ENCODE data around the gene SUGCT. TPM values are rescaled to one million over a fixed set of nuclear protein-coding genes. Genes with fewer than 3 reads are reported as not detected.
A peak's percentile ranks its signal among the peaks of the same experiment; 100 is the strongest.
"Not testable (repeated sequence)": the region's sequence is repeated elsewhere in the genome, so short reads cannot be mapped to it uniquely, and the experiment has no call there.

SUGCT gene
- total RNA-seq, 1 donor from 2014 or later = 1.0 TPM

DNA sequence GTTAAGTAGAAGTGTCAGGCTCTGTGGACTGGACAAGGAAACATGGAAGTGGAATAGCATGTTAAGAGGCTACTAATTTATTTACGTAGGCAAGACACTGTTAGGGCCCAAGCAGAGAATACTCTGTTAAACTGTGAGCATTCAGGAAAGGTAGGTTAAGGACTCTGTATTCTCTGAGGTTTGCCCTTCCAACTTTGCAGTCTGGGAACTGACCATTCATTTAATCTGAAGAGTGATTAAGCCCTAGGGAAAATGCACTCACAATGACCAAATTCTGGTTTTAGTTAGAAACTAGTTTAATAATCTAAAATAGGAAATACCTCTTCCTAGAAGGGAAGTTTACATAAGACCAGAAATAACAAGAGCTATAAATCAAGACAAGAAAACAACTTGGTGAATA is 266.6 kb downstream of the SUGCT start:
- peak in 1 of 2 donors; percentile 71 for DNase-seq (ENCODE audit: low read depth in 2 of 2)

DNA sequence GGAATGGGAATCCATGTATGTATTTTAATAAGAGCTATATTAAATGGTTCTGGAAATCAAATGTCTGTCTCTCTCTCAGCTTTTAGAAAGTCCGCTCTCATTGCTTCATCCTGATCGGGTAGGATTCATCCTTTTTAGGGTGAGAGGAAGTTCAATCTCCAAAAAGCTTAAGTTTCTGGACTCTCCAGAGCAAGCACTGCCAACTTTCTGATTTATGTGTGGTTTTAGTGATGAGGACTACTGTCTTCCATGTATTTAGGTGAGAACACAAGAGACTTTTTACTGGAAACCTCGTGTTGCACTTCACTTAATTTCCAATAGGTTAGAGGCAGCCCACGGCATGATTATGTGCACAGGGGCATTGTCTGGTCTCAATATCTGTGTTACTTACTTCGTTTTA is 267.9 kb downstream of the SUGCT start:
- DNase-seq (ENCODE audit: low read depth in 2 of 2) = no peak

DNA sequence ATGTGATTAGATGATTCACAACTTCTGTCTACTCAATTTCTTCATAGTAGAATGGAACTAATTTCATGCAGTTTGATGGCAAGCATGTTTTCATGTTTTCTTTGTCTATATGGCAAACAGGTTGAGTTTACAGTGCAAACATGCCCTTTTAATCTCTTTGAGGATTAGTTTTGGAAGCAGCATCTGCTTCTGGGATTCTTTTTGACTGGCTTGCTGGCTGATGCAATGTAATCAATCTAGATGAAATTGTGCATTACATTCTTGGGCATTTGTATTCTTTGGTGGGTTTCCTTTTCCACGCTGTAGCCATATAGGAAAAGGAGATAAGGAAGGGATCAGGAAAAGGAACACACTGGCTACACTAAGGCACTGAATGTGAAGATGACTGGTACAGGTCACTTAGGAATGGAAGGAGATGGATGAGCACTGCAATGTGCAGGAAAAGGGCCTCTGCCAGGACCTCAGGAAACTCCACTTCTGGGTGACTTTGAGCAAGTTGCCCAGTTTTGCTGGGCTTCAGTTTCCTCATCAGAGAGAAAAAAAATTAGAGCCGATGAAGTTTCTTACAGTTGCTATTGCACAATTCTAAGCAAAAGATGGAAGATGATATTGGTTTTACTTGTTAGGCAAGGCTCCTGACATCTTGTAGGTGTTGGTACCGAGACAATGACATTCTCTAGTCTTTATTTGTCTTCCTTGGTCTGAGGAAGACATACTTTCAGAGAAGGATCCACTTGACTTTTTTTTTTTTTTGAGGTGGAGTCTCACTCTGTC is 269.1 kb downstream of the SUGCT start:
- DNase-seq (ENCODE audit: low read depth in 2 of 2) = no peak

DNA sequence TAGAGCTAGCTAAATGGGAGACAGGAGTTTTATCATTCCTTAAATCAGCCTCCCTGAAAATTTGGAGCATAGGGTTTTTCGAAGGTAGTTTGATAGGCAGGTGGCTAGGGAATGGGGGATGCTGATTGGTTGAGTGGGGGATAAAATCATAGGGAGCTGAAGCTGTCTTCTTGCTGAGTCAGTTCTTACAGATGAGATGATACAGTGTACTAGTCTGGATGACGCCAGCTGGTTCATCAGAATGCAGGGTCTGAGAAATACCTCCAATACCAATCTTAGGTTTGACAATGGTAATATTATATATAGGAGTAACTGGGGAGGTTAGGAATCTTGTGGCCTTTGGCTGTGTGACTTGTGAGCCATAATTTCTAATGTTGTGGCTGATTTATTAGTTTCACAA is 271.2 kb downstream of the SUGCT start:
- DNase-seq (ENCODE audit: low read depth in 2 of 2) = no peak

DNA sequence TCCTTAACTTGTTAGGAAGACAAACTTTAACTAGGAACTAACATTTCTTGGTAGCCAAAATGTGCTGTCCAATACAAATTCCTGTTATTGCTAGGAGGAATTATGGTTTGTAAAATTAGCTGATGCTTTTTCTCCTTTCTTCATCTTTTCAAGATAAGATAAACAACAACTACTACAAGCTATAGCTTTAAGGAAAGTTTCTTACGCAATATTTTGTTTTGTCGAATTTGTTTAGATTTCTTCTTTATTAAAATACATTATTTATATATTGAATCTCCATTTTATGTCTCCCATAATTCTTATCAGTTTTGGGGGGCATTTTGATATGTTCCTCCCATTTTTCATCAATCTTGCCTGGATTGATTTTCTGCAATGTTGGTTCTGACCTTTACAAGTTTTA is 277.5 kb downstream of the SUGCT start:
- no peak for DNase-seq (ENCODE audit: low read depth in 2 of 2)

DNA sequence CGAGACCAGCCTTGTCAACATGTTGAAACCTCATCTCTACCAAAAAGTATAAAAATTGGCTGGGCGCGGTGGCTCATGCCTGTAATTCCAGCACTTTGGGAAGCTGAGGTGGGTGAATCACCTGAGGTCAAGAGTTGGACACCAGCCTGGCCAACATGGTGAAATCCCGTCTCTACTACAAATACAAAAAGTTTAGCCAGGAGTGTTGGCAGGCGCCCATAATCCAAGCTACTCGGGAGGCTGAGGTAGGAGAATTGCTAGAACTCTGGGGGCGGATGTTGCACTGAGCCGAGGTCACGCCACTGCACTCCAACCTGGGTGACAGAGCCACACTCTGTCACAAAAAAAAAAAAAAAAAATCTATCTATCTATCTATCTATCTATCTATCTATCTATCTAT is 279.9 kb downstream of the SUGCT start:
- not testable (repeated sequence) for DNase-seq (ENCODE audit: low read depth in 2 of 2)

DNA sequence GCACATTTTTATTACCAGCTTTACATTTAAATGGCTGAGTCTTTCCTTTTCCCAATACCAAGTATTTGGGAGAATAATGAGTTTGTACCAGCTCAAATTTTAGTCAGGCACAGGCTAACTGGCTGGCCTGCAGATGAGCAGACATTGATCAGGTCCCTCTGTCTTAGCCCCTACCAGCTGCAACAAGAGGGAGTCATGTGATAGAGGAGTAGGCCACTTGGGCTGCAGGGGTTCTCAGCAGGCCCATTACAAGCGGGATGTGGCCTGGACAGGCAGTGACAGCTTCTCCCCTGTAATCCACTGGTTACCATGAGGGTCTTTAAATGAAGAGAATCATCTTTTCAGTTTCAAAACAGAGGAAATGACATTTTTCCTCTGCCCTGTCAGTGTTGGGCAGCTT is 283.6 kb downstream of the SUGCT start:
- no peak for DNase-seq (ENCODE audit: low read depth in 2 of 2)

DNA sequence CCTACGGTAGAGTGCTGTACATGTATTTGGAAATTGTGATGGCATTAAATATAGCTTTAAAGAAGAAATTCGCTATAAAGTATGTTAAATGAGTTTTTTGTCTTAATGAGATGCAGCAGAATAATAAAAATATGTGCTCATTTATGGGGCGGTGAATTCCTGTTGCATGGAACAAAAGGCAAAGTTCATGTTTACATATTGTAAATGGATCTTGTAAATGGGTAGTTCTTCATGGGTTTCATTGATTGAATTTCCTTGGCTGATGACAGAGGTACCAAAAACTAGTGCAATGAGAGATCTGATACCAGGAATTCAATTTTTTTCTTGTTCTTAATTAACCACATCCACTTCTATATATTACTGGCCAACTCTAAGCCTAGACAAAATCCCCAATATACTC is 284.2 kb downstream of the SUGCT start:
- no peak for DNase-seq (ENCODE audit: low read depth in 2 of 2)

DNA sequence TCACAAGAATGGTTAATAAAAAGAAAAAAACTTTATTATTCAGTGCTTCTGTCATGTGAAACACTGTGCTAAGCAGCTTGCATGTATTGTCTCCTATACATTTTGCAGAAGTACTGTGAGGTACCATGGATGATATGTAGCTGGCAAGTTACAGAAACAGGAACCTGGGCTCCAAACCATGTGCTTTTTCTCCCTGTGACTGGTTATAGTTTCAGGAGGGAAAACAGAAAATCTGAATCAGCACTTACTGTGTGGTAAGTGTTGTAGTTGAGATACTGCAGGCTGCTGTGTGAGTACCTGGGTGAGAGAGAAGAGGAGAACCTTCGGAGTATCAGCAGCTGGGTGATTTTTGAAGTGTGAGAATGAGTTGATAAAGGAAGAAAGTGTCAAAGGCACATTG is 285.0 kb downstream of the SUGCT start:
- no peak for DNase-seq (ENCODE audit: low read depth in 2 of 2)

DNA sequence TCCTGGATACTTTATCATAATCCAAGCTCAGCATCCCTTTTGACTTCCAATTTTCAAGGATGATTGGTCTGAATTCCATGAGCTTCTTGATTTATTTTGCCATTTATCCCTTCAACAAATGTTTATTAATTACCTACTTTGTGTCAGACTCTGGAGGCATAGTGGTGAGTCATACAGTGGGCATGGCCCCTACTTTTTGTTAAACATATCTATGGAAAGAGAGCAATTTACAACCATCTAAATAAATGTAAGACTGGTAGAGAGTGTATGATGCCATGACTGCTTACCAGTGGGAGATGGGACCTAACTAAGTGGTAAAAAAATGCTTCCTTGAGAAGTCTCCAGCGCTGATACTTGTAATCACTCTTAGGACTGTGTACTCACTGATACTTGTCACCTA is 286.6 kb downstream of the SUGCT start:
- DNase-seq (ENCODE audit: low read depth in 2 of 2) = no peak

DNA sequence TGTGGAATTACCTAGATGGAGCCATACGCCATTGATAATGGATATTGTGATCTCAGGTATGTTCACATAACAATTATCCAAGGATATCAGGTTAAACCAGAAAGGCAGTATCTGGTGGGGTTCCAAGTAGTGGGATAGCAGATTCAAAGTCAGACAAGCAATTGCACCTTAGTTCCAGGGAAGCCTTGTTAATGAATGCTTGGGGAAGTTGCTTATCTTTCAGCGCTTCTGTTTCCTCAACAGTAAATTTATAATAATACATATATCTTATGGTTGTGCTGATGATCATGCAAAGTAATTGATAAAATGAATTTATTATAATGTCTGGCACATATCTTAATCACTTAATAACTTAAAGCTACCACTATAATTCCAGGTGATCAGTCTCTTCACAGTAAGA is 290.9 kb downstream of the SUGCT start:
- no peak for DNase-seq (ENCODE audit: low read depth in 2 of 2)

DNA sequence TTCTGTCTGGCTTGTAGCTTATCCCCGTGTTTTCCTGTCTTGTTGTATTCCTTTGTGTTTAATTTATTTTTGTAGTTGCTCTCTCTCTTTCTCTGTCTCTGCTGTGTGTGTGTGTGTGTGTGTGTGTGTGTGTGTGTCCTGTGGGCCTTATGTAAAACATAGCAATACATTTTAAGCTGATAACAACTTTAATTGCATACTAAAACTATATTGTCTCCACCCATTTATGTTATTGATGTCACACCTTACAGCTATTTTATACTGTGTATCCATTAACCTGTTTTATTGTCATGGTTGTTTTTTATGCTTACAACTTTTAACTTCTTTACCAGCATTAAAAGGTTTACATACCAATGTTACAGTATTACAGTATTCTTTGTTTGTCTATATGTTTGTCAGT is 293.6 kb downstream of the SUGCT start:
- no peak for DNase-seq (ENCODE audit: low read depth in 2 of 2)

DNA sequence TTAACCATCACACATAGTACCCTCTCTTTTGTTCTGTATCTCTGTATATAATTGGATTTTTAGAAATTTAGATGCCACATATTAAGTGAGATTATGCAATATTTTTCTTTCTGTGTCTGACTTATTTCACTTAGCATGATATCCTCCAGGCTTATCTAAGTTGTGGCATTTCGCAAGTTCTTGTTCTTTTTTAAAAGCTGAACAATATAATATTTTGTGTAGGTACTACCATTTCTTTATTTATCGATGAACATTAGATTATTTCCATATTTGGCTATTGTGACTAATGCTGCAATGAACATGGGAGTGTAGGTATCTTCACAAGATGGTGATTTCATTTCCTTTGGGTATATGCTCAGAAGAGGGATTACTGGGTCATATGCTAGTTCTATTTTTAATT is 295.0 kb downstream of the SUGCT start:
- DNase-seq (ENCODE audit: low read depth in 2 of 2) = no peak

DNA sequence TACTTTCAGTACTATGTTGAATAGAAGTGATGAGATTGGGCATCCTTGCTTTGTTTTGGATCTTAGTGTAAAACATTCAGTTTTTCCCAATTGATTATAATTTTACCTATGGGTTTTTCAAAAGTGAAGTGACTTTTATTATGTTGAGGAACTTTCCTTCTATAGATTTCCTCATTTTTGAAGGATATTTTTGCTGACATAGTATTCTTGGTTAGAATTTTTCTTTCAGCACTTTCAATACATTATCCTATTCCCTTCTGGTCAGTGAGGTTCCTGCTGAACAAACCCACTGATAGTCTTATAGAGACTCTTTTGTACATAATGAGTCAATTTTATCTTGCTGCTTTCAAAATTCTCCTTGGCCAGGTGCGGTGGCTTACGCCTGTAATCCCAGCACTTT is 297.2 kb downstream of the SUGCT start:
- no peak for DNase-seq (ENCODE audit: low read depth in 2 of 2)

DNA sequence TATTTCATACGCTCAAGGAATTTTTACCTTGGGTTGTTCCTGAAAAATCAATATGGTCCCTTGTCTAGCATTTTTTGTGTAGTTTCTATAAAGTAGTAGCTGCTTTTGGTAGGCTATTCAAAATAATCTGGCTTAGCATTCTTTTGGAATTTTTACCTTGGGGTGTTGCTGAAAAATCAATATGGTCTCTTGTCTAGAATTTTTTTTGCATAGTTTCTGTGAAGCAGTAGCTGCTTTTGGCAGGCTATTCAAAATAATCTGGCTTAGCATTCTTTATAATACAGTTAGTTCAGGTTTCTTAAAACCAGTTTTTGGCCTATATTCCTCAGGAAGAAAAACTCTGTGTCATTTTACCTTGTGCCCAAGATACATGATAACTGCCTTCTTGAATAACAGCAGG is 301.9 kb downstream of the SUGCT start:
- DNase-seq (ENCODE audit: low read depth in 2 of 2) = no peak

DNA sequence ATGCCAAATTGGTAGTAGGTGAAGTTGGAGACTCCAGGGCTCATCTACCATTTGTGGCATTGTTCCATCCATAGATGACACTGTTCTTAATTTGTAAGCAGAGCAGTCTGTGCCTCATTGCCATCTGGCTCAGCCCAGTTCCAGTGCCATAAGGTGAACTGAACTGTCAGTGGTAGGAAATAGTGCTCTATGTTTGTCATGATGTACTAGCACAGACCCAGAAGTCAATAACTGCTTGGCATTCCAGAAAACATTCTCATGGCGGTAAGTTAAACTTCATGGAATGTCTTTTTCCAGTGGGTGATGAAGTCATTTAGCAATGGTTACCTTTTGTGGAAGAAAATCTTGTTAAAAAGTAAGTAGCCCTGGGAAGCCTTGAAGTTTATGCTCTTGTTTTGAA is 302.7 kb downstream of the SUGCT start:
- DNase-seq (ENCODE audit: low read depth in 2 of 2) = peak in 1 of 2 donors; percentile 74

DNA sequence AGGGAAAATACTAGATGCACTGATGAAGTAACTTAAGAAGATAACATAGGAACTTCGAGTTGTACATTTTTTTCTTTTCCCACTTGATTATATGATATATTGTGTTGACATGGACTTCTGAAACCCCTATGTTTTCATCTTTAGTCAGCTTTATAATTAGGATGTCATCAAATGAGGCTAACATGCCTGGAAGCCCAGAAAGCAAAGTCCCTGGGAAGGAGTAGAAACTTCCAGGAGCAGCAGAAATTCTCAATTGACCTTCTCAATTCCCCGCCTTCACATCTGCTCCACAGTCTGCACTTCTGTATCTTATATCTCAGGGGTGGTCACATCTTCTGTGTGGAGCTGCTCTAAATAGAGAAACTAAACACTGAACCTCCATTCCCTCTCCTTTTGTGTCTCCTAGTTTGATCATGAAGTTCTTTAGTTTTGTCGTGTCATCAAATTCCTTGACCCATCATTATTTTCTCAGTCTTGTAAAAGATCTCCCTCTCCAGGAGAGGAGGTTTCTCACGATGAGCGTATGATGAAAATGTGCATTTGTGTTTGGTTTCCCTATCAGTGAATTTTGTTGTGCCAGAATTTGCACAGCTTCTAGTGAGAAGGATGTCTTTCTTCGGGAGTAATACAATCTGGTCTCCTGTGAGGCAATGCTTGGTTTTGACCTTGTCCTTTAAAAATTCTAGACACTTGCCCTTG is 303.3 kb downstream of the SUGCT start:
- DNase-seq (ENCODE audit: low read depth in 2 of 2) = no peak

DNA sequence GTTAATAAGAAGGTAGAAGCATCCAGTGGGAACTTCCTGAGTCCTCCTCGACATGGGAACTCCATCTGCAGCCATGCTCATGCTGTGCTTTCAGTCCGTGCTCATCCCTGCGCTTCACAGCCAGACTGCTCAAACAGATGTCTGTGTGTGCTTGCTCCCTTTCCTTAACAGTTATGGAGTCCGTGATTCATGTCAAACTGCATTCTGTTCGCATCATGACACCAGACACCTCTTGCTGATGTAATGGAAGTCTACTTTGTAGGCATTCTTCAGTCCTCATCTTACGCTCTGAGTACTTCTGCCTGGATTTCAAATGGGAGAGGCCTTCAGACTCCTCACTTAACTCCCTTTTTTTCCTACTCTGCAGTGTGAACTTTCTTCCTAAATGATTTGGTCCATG is 304.9 kb downstream of the SUGCT start:
- no peak for DNase-seq (ENCODE audit: low read depth in 2 of 2)

DNA sequence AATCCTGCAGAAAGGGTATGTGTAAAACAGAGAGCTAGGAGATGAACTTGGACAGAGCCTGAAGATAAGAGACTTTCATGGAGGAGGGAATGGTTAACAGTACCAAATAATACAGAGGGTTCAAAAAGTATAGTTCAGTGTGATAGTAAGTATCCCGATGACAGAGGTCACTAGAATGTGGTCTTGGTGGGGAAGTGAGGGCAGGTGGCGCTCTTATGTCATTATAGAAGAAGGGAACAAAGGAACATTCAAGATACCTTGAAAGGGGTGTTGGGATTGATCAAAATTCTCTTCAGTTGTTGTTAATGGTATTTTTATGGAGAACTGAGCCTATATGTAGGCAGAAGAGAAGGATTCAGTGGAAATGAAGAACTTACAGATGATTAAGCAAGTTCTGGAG is 312.5 kb downstream of the SUGCT start:
- DNase-seq (ENCODE audit: low read depth in 2 of 2) = no peak

DNA sequence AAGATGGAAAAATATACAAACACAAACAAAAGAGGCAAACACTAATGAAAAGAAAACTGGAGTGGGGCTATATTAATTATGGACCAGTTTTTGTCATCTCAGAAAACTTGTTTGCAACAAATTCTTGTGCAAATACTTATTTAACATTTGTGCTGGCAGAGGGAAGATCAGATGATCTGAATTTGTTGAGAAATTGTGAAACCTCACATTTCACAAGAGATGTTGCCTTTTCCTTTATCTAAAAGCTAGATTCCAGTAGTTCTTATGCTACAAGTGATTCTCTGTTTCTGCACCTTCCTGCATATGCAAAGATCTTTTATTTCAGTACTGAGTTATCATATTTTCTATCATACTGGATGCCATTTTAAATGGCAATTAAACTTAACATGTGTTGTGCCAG is 320.7 kb downstream of the SUGCT start:
- DNase-seq (ENCODE audit: low read depth in 2 of 2) = no peak

DNA sequence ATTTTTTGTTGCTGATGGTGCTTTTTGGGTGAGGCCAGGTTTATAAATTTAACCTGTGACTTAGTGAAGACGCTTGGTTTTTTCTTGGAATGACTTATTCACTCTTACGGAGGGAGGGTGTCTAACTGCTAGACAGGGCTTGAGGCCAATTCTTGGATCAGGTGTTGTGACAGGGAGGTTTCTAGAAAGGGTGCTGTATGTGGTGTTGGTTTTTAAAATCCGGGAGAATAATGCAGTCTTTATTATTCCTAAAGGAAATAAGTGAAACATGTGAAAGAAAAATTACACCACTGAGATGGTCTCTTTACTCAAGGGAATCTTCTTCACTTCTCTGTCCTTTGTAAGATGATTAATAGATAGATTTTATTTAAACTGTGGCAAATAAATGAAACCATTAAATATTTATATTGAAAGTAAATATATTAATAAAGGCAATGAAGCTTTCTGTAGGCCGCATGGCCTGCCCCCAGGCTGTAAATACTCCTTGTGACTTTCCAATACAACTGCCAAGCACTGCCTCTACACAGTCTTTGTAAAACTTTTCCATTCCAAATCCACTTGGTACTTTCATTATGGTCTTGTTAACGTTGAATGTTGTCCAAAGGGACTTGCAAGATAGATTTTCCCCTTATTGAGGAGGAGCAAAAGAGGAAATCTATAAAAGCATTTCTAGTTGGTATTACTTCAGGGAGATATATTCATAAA is 323.1 kb downstream of the SUGCT start:
- no peak for DNase-seq (ENCODE audit: low read depth in 2 of 2)

DNA sequence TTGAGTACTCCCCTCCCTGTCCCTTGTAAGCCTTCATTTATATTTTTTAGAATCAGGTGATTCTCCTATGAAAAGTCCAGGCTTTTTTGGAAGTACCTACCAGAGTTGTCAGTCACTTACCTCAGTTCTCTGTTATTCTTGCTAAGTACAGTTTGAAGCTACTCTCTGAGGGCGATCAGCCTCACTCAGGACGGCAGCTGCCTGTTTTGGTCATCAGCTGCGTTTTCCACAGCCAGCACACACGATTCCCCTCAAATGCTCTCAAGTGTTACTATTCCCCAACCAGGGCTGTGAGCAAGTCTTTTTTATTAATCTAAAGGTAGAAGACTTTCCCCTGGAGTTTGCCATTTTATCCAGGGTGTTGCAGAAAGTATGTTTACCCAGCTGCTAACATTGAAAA is 328.6 kb downstream of the SUGCT start:
- no peak for DNase-seq (ENCODE audit: low read depth in 2 of 2)
